T follicular helper cell (primary cell): ENCODE results near the gene ACOX1.

ENCODE experiments used
- DNase-seq: peaks from one replicate; pipeline ENCODE4 v3.0.0-alpha.2; 2020; ENCODE audit warnings: low read depth
- total RNA-seq, 2 experiments: gene quantifications; one replicate each; lab custom pipeline; 2026; lab: John Stamatoyannopoulos, UW

ACOX1 gene
- 64.6 to 75.6 reads per million in 2 experiments for total RNA-seq

DNA sequence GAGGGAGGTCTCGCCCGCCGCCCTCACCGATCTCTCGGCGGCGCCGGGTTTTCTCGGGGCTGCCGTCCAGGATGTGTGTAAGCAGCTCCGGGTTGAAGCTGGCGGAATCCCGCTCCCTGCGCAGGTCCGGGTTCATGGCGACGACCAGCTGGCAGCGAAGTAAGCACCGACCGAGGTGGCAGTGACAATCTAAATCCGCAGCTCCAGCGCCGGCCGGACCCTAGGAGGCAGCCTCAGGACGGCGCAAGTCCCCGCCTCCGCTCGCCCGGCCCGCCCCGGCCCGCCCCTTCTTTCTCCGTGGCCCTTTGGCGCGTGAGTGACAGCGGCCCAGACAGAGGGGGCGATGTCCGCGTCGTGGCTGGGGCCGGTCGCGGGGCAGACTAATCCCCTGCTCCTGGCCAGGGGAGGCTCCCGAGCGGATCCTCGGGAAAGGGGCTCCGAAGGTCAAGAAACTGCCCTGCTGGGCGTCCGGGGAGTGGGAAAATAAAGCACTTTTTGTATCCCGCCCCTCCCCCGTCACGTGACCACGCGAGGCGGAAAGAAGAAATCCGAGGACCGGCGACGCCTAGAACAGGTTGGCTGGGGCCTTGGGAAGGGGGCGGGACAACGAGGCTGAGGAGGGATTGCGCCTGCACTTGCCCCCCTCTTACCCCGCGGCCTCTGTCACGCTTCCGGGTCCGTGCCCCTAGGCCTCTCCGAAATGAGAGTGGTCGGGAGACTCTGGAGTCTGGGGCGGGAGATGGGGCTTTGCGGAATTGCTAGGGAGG, at the start of gene ACOX1, which contains the start of gene TEN1:
TSS of gene ACOX1 (minus strand) at position 229 of the 767 bp plus-strand sequence. CDS start at position 136, 93 bp downstream.
TSS of gene TEN1 (plus strand) at position 303 of the 767 bp plus-strand sequence. CDS start 6,953 bp downstream, outside the sequence.
- peak; percentile 92 for DNase-seq

DNA sequence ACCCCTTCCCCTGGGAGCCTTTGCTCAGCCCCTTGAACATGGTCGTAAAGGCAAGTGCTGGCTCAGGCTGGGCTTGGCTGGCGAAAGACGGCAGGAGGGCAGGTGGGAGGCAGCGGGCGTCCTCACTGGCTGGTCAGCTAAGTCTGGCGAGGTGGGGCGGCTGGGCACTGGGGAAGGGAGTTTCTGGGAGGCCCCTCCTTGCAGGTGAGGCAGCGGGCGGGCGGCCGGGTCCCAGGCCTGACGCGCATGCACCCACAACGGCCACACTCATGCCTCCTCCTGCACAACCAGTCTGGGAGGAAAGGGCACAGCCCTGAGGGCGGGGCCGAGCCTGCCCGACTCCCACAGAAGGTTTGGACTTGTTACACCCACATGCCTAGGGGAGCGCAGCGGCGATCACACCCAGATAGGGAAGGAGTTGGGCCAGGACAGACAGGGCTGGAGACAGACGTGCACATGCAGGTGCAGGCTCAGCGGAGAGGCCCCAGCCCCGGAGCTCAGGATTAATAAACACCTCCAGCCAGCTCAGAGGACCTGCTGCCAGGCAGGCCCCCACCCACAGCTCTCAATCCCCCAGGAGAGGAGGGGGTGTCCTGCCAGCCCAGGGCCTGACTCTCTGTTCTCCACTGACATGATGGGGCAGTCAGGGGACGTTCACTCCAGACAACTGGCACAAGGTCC, 48.3 kb upstream of the ACOX1 start, which contains the start of gene EVPL:
TSS of gene EVPL (minus strand) at position 148 of the 681 bp plus-strand sequence. CDS start at position 40, 108 bp downstream.
- DNase-seq = no peak

DNA sequence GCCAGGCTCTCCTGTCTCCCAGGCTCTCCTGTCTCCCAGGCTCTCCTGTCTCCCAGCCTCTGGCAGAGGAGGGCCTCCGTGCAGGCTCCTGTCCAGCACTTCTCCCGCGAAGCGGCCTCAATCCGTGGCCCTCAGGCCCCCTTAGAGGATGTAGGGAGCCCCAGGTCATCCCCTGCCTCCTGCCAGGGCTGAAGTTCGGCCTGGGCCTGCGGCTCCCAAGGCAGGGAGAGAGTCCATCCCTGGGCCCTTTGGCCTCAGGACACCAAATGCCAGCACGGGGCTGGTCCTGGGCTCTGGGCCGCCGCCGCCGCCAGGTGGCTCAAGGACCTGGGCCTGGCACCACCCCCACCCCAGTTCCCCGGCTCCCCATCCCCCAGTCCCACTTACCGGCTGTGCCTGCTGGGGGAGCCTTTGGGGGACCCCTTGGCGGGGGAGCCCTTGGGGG, 47.8 kb upstream of the ACOX1 start:
- no peak for DNase-seq

DNA sequence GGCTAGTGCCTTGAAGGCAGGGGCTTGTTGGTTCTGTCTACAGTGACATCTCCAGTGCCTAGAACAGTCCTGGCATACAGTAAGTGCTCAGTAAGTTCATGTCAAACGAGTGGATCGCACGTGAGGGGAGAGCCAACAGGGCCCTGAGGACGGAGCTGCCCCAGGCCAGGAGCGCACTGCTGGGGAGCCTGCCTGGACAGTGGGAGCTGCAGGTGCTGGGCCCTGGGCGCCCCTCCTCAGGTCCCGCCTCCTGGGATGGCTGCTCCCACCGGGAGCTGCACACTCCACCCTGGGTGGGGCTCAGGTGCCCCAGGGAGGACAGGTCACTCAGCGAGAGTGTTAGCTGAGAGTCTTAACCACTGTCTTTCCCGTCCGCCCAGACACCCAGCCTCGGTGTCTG, 46.3 kb upstream of the ACOX1 start:
- no peak for DNase-seq

DNA sequence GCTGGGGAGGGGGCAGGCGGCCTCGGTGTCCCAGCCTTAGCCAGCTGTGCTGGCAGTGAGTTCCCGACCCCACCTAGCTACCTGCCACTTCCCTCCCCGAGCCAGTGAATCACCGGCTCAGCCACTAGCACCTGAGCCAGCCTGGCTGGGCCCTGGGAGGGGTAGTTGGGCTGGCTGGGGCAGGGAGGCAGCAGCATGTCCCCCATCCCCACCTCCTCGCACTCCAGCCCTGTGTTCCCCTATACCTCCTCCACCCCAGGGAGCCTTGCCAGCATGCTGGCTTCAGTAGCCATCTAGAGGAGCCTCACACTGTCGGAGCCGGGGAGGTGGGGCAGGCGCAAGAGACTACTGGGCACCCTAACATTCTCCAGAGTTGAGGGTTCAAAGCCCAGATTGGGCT, 45.4 kb upstream of the ACOX1 start:
- DNase-seq = no peak

DNA sequence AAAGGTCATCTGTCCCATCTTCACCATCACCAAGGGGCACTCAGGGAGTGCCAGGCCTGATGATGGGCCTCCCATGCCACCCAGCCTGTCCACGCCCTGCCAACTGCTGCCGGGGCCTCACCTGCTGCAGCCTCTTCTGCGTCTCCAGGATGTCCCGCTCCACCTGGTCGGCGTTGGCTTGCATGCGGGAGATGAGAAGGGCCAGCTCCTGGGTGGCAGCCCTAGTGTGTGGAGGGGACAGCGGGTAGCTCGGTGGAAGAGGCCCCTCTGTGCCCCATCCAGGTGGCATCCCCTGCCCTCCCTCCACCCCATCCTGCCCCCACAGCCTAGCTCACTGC, 44.9 kb upstream of the ACOX1 start:
- DNase-seq = no peak

DNA sequence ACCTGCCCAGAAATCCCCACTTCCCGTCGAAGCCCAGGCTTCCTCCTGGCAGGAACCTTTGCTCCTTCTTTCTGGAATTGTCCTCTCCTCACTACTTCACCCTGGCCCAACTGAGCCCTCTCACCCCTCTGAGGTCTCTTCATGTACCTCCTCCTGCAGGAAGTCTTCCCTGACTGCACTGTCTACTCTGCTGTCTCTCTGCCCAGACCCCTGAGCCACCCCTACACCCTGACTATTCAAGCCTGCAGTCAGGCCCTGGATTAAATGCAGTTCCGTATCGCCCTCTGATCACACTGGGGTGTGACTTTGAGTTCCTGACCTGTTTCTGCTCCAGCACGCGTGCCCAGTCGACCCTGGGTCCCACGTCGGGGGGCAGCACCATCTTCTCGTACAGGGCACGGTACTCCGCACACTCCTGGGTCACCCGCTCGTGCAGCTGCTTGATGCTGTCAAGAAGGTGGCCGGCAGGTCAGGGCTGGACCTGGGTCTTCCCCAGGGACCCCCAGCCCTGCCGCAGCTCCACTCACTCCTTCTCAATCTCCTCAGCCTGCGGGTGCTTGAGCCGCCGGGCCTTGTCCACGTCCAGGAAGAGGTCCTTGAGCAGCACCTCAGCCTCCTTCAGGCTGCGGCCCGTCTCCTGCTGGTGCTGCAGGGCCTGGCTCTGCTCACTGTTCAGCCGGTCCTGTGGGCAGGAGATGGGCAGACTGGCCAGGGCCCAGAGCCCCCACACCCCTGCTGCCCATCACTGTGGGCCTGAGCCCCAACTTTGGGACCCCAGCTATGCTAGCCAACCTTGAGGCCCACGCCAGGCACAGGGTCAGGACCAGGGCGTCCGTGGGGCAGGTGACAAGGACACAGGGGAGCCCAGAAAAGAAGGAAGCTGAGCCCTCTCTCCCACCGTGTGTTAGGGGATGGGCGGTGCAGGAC, 44.3 kb upstream of the ACOX1 start:
- no peak for DNase-seq

DNA sequence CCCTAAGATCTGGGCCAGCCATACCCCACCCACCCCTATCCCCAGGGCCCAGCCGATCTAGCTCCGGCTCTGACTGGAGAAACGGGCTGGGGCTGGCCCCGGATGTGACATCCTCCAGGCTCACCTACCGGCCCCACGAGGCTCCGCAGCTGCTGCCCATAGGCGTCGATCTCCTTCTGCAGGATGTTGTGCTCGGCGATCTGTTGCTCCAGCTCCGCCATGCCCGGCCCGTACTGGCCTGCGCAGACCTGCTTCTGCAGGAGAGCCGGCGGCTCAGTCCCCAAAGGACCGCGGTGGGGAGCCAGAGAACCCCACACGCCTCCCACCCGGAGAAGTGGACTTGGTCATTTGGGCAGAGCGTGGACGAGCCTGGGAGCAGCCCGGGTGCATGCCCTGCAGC, 43.3 kb upstream of the ACOX1 start:
- no peak for DNase-seq

DNA sequence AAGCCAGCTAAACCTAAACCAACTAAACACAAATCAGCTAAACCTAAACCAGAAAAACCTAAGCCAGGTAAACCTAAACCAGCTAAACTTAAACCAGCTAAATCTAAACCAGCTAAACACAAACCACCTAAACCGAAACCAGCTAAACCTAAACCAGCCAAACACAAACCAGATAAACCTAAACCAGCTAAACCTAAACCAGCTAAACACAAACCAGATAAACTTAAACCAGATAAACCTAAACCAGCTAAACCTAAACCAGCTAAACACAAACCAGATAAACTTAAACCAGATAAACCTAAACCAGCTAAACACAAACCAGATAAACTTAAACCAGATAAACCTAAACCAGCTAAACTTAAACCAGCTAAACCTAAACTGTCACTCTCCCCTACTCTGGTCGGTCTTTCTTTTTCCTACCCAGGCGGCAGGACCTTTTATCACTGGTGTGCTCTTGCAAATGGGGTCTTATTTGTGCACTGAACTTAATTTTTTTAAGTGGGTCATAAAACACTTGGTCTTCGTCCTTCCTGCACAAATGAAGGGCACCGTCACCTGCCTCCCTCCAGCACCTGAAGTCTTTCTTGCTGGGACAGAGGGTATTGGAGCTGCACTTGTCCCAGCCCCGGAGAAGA, 41.0 kb upstream of the ACOX1 start:
- DNase-seq = no peak

DNA sequence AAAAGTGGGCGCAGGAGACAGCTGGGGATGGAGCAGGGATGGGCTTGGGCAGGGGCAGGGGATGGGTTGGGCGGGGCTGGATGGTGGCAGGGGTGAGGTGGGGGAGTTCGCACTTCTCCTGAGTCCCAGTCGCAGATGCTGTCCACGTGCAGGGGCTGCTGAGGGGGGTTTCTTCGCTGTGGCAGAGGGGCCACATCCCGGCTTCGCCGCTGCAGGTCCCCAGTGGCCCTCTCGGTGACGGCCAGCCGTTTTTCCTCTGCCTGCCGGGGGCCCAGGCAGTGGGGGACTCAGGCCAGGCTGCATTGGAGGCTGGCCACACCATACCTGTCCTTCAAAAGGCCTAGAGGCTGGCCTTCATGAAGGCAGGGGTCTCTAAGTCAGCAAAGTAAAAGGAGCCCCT, 39.8 kb upstream of the ACOX1 start:
- DNase-seq = no peak

DNA sequence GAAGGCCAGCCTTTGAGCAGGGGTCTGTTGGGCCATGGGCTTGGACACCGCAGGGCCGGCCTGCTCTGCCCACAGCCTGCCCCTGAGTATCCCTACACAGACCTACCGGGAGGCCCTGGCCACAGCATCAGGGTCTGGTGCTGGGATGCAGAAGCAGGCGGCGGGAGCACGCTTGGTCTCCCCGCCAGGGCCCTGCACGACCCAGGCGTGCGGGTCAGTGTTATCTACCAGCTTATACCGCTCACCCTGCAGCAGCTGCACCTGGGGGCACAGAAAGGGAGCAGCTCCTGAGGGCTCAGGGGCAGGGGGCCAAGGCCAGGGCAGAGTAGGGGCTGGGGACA, 39.3 kb upstream of the ACOX1 start:
- no peak for DNase-seq

DNA sequence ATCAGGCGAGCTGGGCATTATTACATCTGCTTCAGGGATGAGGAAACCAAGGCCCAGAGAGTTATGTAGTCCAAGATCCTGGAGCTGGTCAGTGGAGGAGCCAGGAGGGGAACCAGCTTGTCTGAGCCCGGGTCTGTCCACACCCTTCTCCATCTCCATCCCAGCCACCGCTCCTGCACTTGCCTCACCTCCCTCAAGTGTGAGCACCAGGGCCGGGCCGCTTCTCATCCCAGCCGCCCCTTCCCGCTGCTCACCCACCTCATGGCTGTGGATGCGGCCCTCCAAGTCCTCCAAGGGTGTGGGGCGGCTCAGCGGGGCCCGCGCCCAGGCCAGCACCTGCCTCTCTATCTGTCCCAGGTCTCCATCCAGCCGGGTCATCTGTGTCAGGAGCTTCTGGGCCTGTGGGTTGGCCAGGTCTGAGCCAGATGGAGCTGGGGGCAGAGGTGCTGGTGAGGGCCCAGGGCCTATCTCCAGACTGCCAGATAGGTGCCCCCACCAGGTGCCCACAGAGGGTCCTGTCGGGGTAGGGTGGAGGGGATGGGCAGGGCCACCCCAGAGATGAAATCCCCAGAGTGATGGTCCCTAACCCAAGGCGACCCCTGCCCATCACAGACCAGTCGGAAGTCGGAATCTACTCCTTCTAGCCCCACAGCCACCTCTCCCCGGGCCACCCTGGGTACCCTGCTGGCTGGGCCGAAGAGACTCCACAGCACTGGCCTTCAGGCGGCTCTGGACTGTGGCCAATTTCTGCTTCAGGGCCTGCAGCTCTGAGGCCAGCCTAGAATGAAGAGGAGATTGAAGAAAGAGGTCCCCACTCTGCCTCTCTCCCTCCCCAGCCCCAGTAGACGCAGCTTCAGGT, 38.7 kb upstream of the ACOX1 start:
- no peak for DNase-seq

DNA sequence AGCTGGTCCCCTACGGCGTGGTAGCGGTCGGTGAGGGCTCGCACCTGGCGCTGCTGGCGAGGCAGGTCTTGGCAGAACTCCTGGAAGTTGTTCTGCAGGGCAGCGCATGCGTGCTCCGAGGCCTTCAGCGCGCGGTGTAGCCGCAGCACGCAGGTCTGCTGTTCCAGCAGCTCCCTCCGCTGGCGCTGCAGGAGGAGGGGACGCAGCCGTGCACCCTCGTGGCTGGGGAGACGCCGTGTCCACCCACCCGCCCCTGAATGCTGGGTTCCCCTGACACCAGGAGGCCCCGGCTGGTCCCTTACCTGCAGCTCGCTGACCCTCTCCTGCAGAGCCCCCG, 35.9 kb upstream of the ACOX1 start:
- DNase-seq = no peak

DNA sequence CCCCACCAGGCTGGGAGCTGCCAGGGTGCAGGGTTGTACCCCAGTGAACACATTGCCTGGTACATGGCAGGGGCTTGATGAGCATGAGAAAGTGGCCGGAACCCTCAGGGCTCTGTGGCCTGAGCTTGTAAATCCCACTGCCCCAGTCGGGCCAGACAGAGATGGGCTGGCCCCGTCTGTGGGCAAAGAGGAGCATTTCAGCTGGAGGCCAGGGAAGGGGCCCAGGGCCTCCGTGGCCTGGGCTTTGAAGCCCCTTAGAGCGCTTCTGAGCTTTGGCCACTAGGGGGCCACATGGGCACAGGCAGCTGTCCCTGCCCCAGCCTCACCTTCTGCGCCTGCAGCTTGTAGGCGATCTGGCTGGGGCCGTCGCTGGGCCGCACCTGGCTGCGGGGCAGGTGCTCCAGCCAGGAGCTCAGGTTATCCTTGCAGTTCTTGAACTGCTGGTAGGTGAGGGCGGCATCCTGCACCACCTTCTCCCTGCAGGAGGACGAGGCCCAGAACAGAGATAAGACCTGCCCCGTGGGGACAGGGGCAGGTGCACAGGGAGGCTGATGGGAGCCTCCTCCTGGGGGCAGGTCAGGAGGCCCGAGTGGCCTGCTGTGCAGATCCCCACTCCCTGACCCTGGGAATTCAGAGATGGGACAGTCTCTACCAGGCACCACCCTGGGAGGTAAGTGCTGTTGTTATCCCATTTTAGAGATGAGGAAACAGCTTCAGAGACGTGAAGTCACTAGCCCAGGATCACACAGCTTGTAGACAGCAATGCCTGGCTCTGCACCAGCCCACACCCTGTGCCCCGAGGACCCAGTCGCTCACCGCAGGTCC, 35.3 kb upstream of the ACOX1 start:
- DNase-seq = peak; percentile 68

DNA sequence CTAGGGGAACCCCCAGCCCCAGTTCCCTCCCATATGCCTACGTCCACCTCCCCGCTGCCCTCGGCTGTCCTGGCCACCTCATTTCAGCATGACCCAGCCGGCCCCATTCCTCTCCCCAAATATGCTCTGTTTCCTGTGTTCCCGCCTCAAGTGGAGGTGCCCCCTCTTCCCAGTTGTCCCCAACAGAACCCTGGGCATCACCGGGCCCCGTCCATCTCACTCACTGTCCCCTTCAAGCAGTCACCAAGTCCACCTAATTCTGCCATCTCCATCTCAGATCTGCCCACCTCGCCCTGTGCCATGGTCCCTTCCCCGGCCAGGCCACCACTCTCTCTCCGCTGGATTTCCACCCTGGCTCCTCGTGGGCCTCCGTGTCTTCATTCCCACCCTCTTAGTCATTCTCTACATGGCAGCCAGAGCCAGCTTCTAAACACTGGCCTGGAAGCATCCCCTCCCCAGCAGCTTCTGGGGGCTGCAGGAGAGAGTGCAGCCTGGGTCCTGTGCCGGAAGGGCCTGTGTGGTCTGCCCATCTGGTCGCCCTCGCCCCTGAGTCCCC, 34.5 kb upstream of the ACOX1 start:
- DNase-seq = no peak

DNA sequence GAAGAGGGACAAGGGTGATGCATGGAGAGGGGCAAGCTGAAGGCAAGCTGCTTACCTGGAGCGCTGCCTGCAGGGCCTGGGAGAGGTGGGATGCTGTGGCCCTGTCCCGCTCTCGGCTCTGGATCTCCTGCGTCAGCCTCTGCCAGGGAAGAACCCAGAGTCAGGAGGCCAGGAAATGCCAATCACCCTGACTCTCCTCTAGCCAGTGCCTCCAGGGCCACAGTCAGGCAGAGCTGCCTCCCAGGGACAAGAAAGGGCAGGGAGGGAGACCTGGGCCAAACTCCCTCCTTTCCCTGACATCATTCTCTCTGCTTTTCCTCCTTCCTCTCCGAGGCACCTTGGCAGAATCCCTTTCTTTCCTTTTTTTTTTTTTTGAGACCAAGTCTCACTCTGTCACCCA, 33.0 kb upstream of the ACOX1 start:
- no peak for DNase-seq

DNA sequence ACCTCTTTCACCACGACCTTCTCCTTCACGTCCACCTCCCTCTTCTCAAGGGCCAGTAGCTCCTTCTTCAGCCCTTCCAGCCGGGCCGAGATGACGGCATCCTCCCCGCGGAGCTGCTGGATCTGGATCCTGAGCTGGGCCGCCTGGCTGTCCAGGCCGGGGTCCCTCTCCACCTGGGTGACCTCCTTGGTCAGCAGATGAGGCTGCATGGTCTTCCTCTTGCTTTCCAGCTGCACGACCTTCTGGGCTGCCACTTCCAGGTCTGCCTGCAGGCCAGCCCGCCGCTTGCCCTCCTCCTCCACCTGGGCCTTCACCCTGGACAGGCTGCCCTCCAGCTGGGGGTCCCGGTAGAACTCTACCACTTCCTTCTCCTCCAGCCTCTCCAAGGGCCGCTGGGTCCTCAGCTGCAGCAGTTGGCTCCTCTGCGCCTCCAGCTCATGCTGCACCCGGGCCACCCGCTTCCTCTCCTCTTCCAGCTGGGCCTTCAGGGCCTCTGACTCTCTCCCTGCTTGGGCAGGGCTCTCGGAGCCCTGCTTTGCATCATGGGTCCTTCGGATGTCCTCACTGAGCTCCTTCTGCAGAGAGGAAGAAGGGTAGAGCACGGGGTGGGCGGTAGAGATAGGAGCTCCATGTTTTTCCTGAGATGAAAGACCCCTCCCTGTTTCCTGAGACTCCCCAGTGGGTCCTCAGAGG, 31.1 kb upstream of the ACOX1 start:
- DNase-seq = no peak

DNA sequence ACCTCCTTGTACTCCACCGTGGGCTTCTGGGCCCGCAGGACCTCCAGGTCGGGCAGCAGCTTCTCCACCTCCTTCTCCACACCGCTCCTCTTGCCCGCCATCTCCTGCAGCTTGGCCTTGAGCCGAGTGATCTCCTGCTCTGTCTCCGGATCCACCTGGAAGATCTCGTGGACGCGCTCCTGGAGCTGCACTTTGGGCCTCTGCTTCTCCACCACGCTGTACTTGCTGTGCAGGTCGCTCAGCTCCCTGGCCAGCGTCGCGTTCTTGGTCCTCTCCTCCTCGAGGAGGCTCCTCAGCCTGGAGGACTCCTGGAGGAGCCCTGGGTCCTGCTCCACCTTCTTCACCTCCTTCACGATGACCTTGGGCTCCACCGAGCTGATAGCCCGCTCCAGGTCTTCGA, 30.5 kb upstream of the ACOX1 start:
- no peak for DNase-seq
